Measurements from ENCODE around the gene SDF2.

GRCh38 chr17:28598799-28599310, 62.9 kb downstream of the SDF2 start, which contains the start of gene SPAG5:
- TF ChIP-seq RCOR1 (conservative IDR thresholded peaks at IDR 0.05; ENCODE audit: low read depth, low read length) (no peak), JUND (IDR thresholded peaks at IDR 0.05; ENCODE audit: low read depth, low read length) (no peak), CTCF (IDR thresholded peaks at IDR 0.05 in 2 of 3, conservative IDR thresholded peaks at IDR 0.05 in 1 of 3; ENCODE audit: control insufficient read depth in 2 of 3, extremely low read depth in 1 of 3, insufficient read depth in 1 of 3, low read depth in 3 of 3, low read length in 3 of 3) (no peak), ZBTB33 (IDR thresholded peaks at IDR 0.05) (no peak)

Data from GM12878 (cell line).